IPS DF 4.7 (cell line): Measurements from ENCODE around the gene REXO4.

Source experiments
- DNase-seq: peaks from one replicate; pipeline ENCODE4 v3.0.0-alpha.2; 2013; ENCODE audit warnings: low spot score; ENCODE audit errors: extremely low read depth

Gene REXO4

GRCh38 chr9:133449760-133450159, 31.9 kb upstream of the REXO4 start:
- DNase-seq: no peak

GRCh38 chr9:133448487-133448972, 30.7 kb upstream of the REXO4 start:
- DNase-seq: no peak

- no peak for DNase-seq
These were observed 27.6 kb upstream of the REXO4 start for GRCh38 chr9:133445293-133445969.

GRCh38 chr9:133443982-133444381, 26.2 kb upstream of the REXO4 start:
- DNase-seq: no peak

- DNase-seq: no peak
These were observed 25.4 kb upstream of the REXO4 start for GRCh38 chr9:133443248-133443647.

- no peak for DNase-seq
These were observed 23.8 kb upstream of the REXO4 start for GRCh38 chr9:133441571-133441970.

- DNase-seq: no peak
These were observed 23.1 kb upstream of the REXO4 start for GRCh38 chr9:133440874-133441273.

- DNase-seq: no peak
These were observed 21.5 kb upstream of the REXO4 start for GRCh38 chr9:133439337-133439736.

- no peak for DNase-seq
These were observed 20.1 kb upstream of the REXO4 start for GRCh38 chr9:133437753-133438531.

- DNase-seq: no peak
These were observed 18.9 kb upstream of the REXO4 start for GRCh38 chr9:133436681-133437080.

GRCh38 chr9:133433351-133433843, 15.6 kb upstream of the REXO4 start:
- DNase-seq: no peak

- no peak for DNase-seq
These were observed 12.4 kb upstream of the REXO4 start for GRCh38 chr9:133430244-133430643.

GRCh38 chr9:133429641-133430161, 11.9 kb upstream of the REXO4 start:
- no peak for DNase-seq

- no peak for DNase-seq
These were observed 11.4 kb upstream of the REXO4 start for GRCh38 chr9:133429214-133429613.

- no peak for DNase-seq
These were observed 10.8 kb upstream of the REXO4 start for GRCh38 chr9:133428617-133429101.

GRCh38 chr9:133427658-133428348, 10.0 kb upstream of the REXO4 start:
- no peak for DNase-seq

- no peak for DNase-seq
These were observed 8.2 kb upstream of the REXO4 start for GRCh38 chr9:133426011-133426410.

- DNase-seq: no peak
These were observed 7.3 kb upstream of the REXO4 start for GRCh38 chr9:133425049-133425632.

GRCh38 chr9:133424187-133424586, 6.4 kb upstream of the REXO4 start:
- no peak for DNase-seq

- DNase-seq: no peak
These were observed 5.4 kb upstream of the REXO4 start for GRCh38 chr9:133423216-133423615.
